ENCODE measurements around the gene INF2. TPM values are rescaled to one million over a fixed set of nuclear protein-coding genes. Genes with fewer than 3 reads are reported as not detected.

INF2 gene
- total and polyA plus RNA-seq, 9 of the 15 experiments (the other 6 are each of a cell fraction or from before 2014, with no cell fraction given) = 0.56 to 31.3 (median 7.8) TPM

DNA sequence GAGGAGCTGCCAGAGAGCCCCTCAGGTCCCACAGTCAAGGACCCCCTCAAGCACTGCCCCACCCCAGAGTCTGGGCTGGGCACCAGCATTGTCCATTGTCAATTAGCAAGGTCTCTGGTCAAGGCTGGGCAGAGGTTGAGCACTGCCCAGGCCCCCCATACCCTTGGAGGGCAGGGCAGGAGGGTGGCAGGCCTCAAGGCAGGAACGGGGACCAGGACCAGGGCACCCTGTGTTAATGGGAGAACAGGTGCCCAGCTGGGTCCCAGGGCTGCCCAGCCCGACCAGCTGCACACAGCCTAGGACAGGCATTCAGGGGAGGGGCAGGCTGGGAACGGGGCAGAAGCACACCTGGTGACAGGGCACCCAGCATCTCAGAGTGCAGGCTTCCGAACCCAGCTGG, 82.0 kb downstream of the INF2 start:
- FAIRE-seq (no peak), DNase-seq (ENCODE audit: extremely low read depth in 1 of 4, low spot score in 3 of 4) (no peak), ATAC-seq (no peak)
- Histone ChIP-seq H3K4me3 (no peak overlapping the region), H3K36me3 (ENCODE audit: control insufficient read depth, insufficient read depth, low read length) (peaks cover 61% of the 10 kb centered on the region; the same call in 1 of the 3 replicates), H3K79me2 (ENCODE audit: control insufficient read depth, insufficient read depth, low read length) (no peaks in the 10 kb centered on the region), H2AFZ (ENCODE audit: low read depth, low read length) (no peak overlapping the region), H3K9me1 (ENCODE audit: control insufficient read depth, insufficient read depth, low read length) (no peaks in the 10 kb centered on the region), H3K9ac (ENCODE audit: insufficient read depth in 1 of 2, low read depth in 2 of 2, low read length in 2 of 2) (no peak overlapping the region), H4K20me1 (replicated peaks; ENCODE audit: control insufficient read depth, insufficient read depth, low read length) (no peaks in the 10 kb centered on the region), H3K4me1 (replicated peaks in 1 of 2; ENCODE audit: control insufficient read depth in 2 of 2, insufficient read depth in 2 of 2, low read length in 2 of 2) (peaks cover 6 to 46% of the 10 kb centered on the region in 2 experiments; a peak in 4 of 5 replicates), H3K27ac (ENCODE audit: extremely low read depth, low read depth, low read length) (no peak overlapping the region), H3K4me2 (ENCODE audit: insufficient read depth, low read length) (no peak overlapping the region), H3K27me3 (ENCODE audit: control insufficient read depth in 2 of 2, insufficient read depth in 2 of 2, low read length in 2 of 2) (no peaks in the 10 kb centered on the region), H3K9me3 (replicated peaks; ENCODE audit: control insufficient read depth, insufficient read depth, low read depth, low read length) (peaks cover 6% of the 10 kb centered on the region; the same call in 1 of the 2 replicates)
- in situ Hi-C loops (cut with MboI) = no loop called here
- 91% methylated on average over 4 of the region's 4 CpGs for WGBS (ENCODE audit: insufficient coverage, low coverage, missing lambda C conversion rate)
- intact Hi-C loops (cut with micrococcal nuclease) = no loop called here
- no peak for TF ChIP-seq NRF1 (conservative IDR thresholded peaks at IDR 0.05 in 1 of 2, IDR thresholded peaks at IDR 0.05 in 1 of 2)
- no peak for TF ChIP-seq PCBP1 (IDR thresholded peaks at IDR 0.05; ENCODE audit: low read depth, low read length, poor library complexity, severe bottlenecking)
- no peak for TF ChIP-seq MAFG (tag; conservative IDR thresholded peaks at IDR 0.05)
- no peak for TF ChIP-seq ZNF76 (CRISPR knock-in tag; IDR thresholded peaks at IDR 0.05; ENCODE audit: borderline replicate concordance)
- ChIA-PET CTCF (ENCODE audit: low intra/inter-chr PET ratio) (no interaction called here), POLR2A (interaction anchor here (0.6 kb wide), 1 partner anchor 13 kb away, joined by 3 read pairs; no protein-coding TSS in a partner anchor)
- no TSS peak for BruUV-seq (replicated peaks)

Small RNA genes within 50 kb of the gene (microRNA-seq; reads per million reads assigned to microRNA genes)
- 0.27 reads per million for gene MIR4710 (ENCODE audit: borderline microRNAs expressed)

Small RNA genes within 50 kb of the gene (small RNA-seq; reads per million reads assigned to genes)
- gene MIR4710 = not detected

Other genes starting within 250 kb of the INF2 start
Only the 7 nearest of the 8 such genes appear.
- gene C14orf180, start 109.9 kb upstream of the INF2 start, total RNA-seq (2014; rRNA removed) = not detected in 2 replicates
- not detected in 2 replicates for gene C14orf180, start 109.9 kb upstream of the INF2 start, total RNA-seq (2014; rRNA removed; fragmentation: Illumina TruSeq; extraction: Trizol)
- not detected in 2 replicates for gene C14orf180, start 109.9 kb upstream of the INF2 start, total RNA-seq (2015; rRNA removed; fragmentation: Illumina TruSeq; extraction: Trizol)
- gene C14orf180, start 109.9 kb upstream of the INF2 start, total RNA-seq (2021) = not detected in 2 replicates
- not detected in 2 replicates for gene C14orf180, start 109.9 kb upstream of the INF2 start, polyA plus RNA-seq (2011; rRNA removed)
- not detected in 2 replicates for gene C14orf180, start 109.9 kb upstream of the INF2 start, polyA plus RNA-seq (2014; fragmentation: Illumina TruSeq; extraction: Trizol)
- gene C14orf180, start 109.9 kb upstream of the INF2 start, polyA plus RNA-seq (2014; fragmentation: Nextera tagmentation; extraction: Ambion mirVana) = not detected
- gene C14orf180, start 109.9 kb upstream of the INF2 start, polyA plus RNA-seq (2014; rRNA removed) = not detected in 2 replicates
- not detected in 2 replicates for gene TMEM179, start 84.8 kb upstream of the INF2 start, total RNA-seq (2014; rRNA removed)
- gene TMEM179, start 84.8 kb upstream of the INF2 start, total RNA-seq (2014; rRNA removed; fragmentation: Illumina TruSeq; extraction: Trizol) = not detected in 2 replicates
- gene TMEM179, start 84.8 kb upstream of the INF2 start, total RNA-seq (2015; rRNA removed; fragmentation: Illumina TruSeq; extraction: Trizol) = not detected in 2 replicates
- gene TMEM179, start 84.8 kb upstream of the INF2 start, total RNA-seq (2021) = not detected in 2 replicates
- gene TMEM179, start 84.8 kb upstream of the INF2 start, polyA plus RNA-seq (2011; rRNA removed) = not detected in 2 replicates
- gene TMEM179, start 84.8 kb upstream of the INF2 start, polyA plus RNA-seq (2014; fragmentation: Illumina TruSeq; extraction: Trizol) = not detected in 2 replicates
- gene TMEM179, start 84.8 kb upstream of the INF2 start, polyA plus RNA-seq (2014; fragmentation: Nextera tagmentation; extraction: Ambion mirVana) = not detected
- gene TMEM179, start 84.8 kb upstream of the INF2 start, polyA plus RNA-seq (2014; rRNA removed) = not detected in 2 replicates
- gene ADSS1, start 34.6 kb downstream of the INF2 start, total RNA-seq (2014; rRNA removed) = 4.4 and 5.9 TPM in 2 replicates
- gene ADSS1, start 34.6 kb downstream of the INF2 start, total RNA-seq (2014; rRNA removed; fragmentation: Illumina TruSeq; extraction: Trizol) = 2.0 and 2.2 TPM in 2 replicates
- 3.5 and 3.6 TPM in 2 replicates for gene ADSS1, start 34.6 kb downstream of the INF2 start, total RNA-seq (2015; rRNA removed; fragmentation: Illumina TruSeq; extraction: Trizol)
- gene ADSS1, start 34.6 kb downstream of the INF2 start, total RNA-seq (2021) = 4.2 and 4.9 TPM in 2 replicates
- gene ADSS1, start 34.6 kb downstream of the INF2 start, polyA plus RNA-seq (2011; rRNA removed) = 4.2 and 5.2 TPM in 2 replicates
- gene ADSS1, start 34.6 kb downstream of the INF2 start, polyA plus RNA-seq (2014; fragmentation: Illumina TruSeq; extraction: Trizol) = 3.9 and 4.3 TPM in 2 replicates
- gene ADSS1, start 34.6 kb downstream of the INF2 start, polyA plus RNA-seq (2014; fragmentation: Nextera tagmentation; extraction: Ambion mirVana) = under 1 TPM; 0.53 to 0.74 TPM
- 3.6 and 5.3 TPM in 2 replicates for gene ADSS1, start 34.6 kb downstream of the INF2 start, polyA plus RNA-seq (2014; rRNA removed)
- 186 and 216 TPM in 2 replicates for gene SIVA1, start 63.5 kb downstream of the INF2 start, total RNA-seq (2014; rRNA removed)
- gene SIVA1, start 63.5 kb downstream of the INF2 start, total RNA-seq (2014; rRNA removed; fragmentation: Illumina TruSeq; extraction: Trizol) = 4.8 and 6.1 TPM in 2 replicates
- gene SIVA1, start 63.5 kb downstream of the INF2 start, total RNA-seq (2015; rRNA removed; fragmentation: Illumina TruSeq; extraction: Trizol) = 55.9 and 57.8 TPM in 2 replicates
- gene SIVA1, start 63.5 kb downstream of the INF2 start, total RNA-seq (2021) = 111 and 113 TPM in 2 replicates
- gene SIVA1, start 63.5 kb downstream of the INF2 start, polyA plus RNA-seq (2011; rRNA removed) = 54.2 and 66.2 TPM in 2 replicates
- 7.8 and 43.9 TPM in 2 replicates for gene SIVA1, start 63.5 kb downstream of the INF2 start, polyA plus RNA-seq (2014; fragmentation: Illumina TruSeq; extraction: Trizol)
- gene SIVA1, start 63.5 kb downstream of the INF2 start, polyA plus RNA-seq (2014; fragmentation: Nextera tagmentation; extraction: Ambion mirVana) = 10 to 100 TPM in 1 of 2 experiments, 1 to 10 TPM in 1; 4.2 to 20.6 TPM
- 138 and 148 TPM in 2 replicates for gene SIVA1, start 63.5 kb downstream of the INF2 start, polyA plus RNA-seq (2014; rRNA removed)
- gene AKT1, start 106.1 kb downstream of the INF2 start, total RNA-seq (2014; rRNA removed) = 80.1 and 91.2 TPM in 2 replicates
- gene AKT1, start 106.1 kb downstream of the INF2 start, total RNA-seq (2014; rRNA removed; fragmentation: Illumina TruSeq; extraction: Trizol) = 25.9 and 37.5 TPM in 2 replicates
- gene AKT1, start 106.1 kb downstream of the INF2 start, total RNA-seq (2015; rRNA removed; fragmentation: Illumina TruSeq; extraction: Trizol) = 74.5 and 75.1 TPM in 2 replicates
- 117 and 132 TPM in 2 replicates for gene AKT1, start 106.1 kb downstream of the INF2 start, total RNA-seq (2021)
- gene AKT1, start 106.1 kb downstream of the INF2 start, polyA plus RNA-seq (2011; rRNA removed) = 71.8 and 79.3 TPM in 2 replicates
- gene AKT1, start 106.1 kb downstream of the INF2 start, polyA plus RNA-seq (2014; fragmentation: Illumina TruSeq; extraction: Trizol) = 82.0 and 89.7 TPM in 2 replicates
- 1 to 10 TPM in 1 of 2 experiments, under 1 TPM in 1; 0.49 to 1.3 TPM for gene AKT1, start 106.1 kb downstream of the INF2 start, polyA plus RNA-seq (2014; fragmentation: Nextera tagmentation; extraction: Ambion mirVana)
- 106 TPM in 2 replicates for gene AKT1, start 106.1 kb downstream of the INF2 start, polyA plus RNA-seq (2014; rRNA removed)
- 5.5 and 7.2 TPM in 2 replicates for gene ZBTB42, start 111.5 kb downstream of the INF2 start, total RNA-seq (2014; rRNA removed)
- 1.4 and 1.5 TPM in 2 replicates for gene ZBTB42, start 111.5 kb downstream of the INF2 start, total RNA-seq (2014; rRNA removed; fragmentation: Illumina TruSeq; extraction: Trizol)
- 5.1 TPM in 2 replicates for gene ZBTB42, start 111.5 kb downstream of the INF2 start, total RNA-seq (2015; rRNA removed; fragmentation: Illumina TruSeq; extraction: Trizol)
- gene ZBTB42, start 111.5 kb downstream of the INF2 start, total RNA-seq (2021) = 7.4 and 8.5 TPM in 2 replicates
- 2.2 and 2.4 TPM in 2 replicates for gene ZBTB42, start 111.5 kb downstream of the INF2 start, polyA plus RNA-seq (2011; rRNA removed)
- 2.4 and 4.5 TPM in 2 replicates for gene ZBTB42, start 111.5 kb downstream of the INF2 start, polyA plus RNA-seq (2014; fragmentation: Illumina TruSeq; extraction: Trizol)
- gene ZBTB42, start 111.5 kb downstream of the INF2 start, polyA plus RNA-seq (2014; fragmentation: Nextera tagmentation; extraction: Ambion mirVana) = under 1 TPM; 0.03 to 0.08 TPM
- 2.9 and 3.7 TPM in 2 replicates for gene ZBTB42, start 111.5 kb downstream of the INF2 start, polyA plus RNA-seq (2014; rRNA removed)
- 3.6 and 4.8 TPM in 2 replicates for gene CEP170B, start 175.7 kb downstream of the INF2 start, total RNA-seq (2014; rRNA removed)
- gene CEP170B, start 175.7 kb downstream of the INF2 start, total RNA-seq (2014; rRNA removed; fragmentation: Illumina TruSeq; extraction: Trizol) = 0.99 and 1.2 TPM in 2 replicates
- gene CEP170B, start 175.7 kb downstream of the INF2 start, total RNA-seq (2015; rRNA removed; fragmentation: Illumina TruSeq; extraction: Trizol) = 2.9 and 3.5 TPM in 2 replicates
- gene CEP170B, start 175.7 kb downstream of the INF2 start, total RNA-seq (2021) = 7.5 and 10.2 TPM in 2 replicates
- gene CEP170B, start 175.7 kb downstream of the INF2 start, polyA plus RNA-seq (2011; rRNA removed) = 2.2 and 2.7 TPM in 2 replicates
- gene CEP170B, start 175.7 kb downstream of the INF2 start, polyA plus RNA-seq (2014; fragmentation: Illumina TruSeq; extraction: Trizol) = 1.7 and 4.1 TPM in 2 replicates
- gene CEP170B, start 175.7 kb downstream of the INF2 start, polyA plus RNA-seq (2014; fragmentation: Nextera tagmentation; extraction: Ambion mirVana) = under 1 TPM; 0.01 to 0.03 TPM
- gene CEP170B, start 175.7 kb downstream of the INF2 start, polyA plus RNA-seq (2014; rRNA removed) = 7.6 and 8.9 TPM in 2 replicates

Data from K562 (cell line).